Panc1 (cell line): ENCODE data around the gene OTOGL.

Experiments used
- TF ChIP-seq, protein P1 (sequence below): fragments of 450-650 bp; IDR thresholded peaks from 2 replicates; pipeline ENCODE4 v1.5.1; 2017; ENCODE audit warnings: mild to moderate bottlenecking
- TF ChIP-seq, protein P2 (sequence below), 2 experiments: IDR thresholded peaks; 2 replicates each; pipeline ENCODE4 v1.6.1; 2011 to 2012; ENCODE audit warnings: low read depth in 2 of 2, control low read depth in 1 of 2, low read length in 1 of 2, mild to moderate bottlenecking in 1 of 2, moderate library complexity in 1 of 2; ENCODE audit not compliant: insufficient read depth in 1 of 2

DNA sequence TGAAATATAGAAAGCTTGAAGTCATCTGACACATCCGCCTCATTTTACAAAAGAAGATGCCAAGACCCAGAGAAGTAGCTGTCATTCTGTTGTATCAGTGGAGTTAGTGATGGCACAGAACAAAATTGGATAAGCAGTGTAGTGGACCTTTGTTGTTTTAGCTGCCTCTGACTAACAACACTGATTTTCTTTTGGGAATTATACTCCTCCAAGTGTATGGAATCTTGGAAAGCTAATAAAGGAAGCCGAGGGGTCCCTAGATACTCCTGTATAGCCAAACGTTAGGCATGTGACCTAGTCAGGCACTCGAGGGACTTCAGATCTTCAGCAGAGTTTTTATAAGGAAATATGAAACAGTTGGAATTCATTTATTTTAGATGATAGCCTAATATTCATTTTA is 94.5 kb downstream of the OTOGL start:
- TF ChIP-seq, protein P1, sequence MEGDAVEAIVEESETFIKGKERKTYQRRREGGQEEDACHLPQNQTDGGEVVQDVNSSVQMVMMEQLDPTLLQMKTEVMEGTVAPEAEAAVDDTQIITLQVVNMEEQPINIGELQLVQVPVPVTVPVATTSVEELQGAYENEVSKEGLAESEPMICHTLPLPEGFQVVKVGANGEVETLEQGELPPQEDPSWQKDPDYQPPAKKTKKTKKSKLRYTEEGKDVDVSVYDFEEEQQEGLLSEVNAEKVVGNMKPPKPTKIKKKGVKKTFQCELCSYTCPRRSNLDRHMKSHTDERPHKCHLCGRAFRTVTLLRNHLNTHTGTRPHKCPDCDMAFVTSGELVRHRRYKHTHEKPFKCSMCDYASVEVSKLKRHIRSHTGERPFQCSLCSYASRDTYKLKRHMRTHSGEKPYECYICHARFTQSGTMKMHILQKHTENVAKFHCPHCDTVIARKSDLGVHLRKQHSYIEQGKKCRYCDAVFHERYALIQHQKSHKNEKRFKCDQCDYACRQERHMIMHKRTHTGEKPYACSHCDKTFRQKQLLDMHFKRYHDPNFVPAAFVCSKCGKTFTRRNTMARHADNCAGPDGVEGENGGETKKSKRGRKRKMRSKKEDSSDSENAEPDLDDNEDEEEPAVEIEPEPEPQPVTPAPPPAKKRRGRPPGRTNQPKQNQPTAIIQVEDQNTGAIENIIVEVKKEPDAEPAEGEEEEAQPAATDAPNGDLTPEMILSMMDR = no peak
- TF ChIP-seq, protein P2, sequence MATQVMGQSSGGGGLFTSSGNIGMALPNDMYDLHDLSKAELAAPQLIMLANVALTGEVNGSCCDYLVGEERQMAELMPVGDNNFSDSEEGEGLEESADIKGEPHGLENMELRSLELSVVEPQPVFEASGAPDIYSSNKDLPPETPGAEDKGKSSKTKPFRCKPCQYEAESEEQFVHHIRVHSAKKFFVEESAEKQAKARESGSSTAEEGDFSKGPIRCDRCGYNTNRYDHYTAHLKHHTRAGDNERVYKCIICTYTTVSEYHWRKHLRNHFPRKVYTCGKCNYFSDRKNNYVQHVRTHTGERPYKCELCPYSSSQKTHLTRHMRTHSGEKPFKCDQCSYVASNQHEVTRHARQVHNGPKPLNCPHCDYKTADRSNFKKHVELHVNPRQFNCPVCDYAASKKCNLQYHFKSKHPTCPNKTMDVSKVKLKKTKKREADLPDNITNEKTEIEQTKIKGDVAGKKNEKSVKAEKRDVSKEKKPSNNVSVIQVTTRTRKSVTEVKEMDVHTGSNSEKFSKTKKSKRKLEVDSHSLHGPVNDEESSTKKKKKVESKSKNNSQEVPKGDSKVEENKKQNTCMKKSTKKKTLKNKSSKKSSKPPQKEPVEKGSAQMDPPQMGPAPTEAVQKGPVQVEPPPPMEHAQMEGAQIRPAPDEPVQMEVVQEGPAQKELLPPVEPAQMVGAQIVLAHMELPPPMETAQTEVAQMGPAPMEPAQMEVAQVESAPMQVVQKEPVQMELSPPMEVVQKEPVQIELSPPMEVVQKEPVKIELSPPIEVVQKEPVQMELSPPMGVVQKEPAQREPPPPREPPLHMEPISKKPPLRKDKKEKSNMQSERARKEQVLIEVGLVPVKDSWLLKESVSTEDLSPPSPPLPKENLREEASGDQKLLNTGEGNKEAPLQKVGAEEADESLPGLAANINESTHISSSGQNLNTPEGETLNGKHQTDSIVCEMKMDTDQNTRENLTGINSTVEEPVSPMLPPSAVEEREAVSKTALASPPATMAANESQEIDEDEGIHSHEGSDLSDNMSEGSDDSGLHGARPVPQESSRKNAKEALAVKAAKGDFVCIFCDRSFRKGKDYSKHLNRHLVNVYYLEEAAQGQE (IDR thresholded peaks at IDR 0.05; ENCODE audit: insufficient read depth in 1 of 2, low read depth in 2 of 2, low read length in 1 of 2) = no peak
